ENCODE data around the gene EYA2. TPM values are rescaled to one million over a fixed set of nuclear protein-coding genes. Genes with fewer than 3 reads are reported as not detected.

Gene EYA2
- polyA plus RNA-seq, 12 donors, result 1.6 to 4.4 (median 2.4) TPM; not detected in 2

- no peak for DNase-seq
Measured at GRCh38 chr20:46977909-46978588, 83.4 kb downstream of the EYA2 start.

GRCh38 chr20:46978951-46979491, 84.4 kb downstream of the EYA2 start:
- no peak for DNase-seq

- DNase-seq, result no peak
Measured at GRCh38 chr20:46979603-46980241, 85.1 kb downstream of the EYA2 start.

DNA sequence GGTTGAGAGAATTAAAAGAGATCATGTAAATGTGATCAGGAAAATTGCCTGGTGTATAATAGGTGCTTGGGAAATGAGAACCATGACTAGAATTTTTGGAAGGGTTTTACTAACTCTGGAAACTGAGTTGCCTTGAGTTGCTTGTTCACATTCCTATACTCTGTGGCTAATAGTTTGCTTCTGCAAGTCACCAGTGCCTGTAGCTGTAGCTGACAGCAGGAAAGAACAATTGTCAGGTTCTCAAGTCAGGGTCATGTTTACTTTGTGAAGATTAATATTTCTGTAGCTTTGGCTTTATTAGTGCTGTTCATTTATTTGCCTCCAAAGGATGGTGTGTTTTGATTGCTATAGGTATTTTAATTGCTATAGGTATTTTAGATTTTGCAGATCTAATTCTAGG, 86.5 kb downstream of the EYA2 start:
- DNase-seq, result no peak

DNA sequence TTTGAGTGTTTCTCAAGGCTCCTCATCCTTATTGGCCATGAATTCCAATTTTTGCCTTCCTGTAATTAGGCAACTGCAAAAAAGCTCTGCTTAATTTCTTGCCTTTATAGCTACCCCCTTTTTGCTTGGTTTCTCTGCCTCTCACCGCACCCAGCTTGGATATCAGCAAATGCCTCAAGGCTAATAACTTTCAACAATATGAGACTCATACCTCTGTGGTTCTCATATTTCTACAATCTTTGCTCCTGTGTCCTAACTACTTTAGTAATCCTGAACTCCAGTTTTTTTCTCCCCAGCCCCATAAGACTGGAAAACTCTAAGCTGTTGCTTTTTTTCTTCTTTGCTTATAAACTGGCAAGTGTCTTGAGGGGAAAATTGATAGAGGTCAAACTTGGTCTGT, 88.8 kb downstream of the EYA2 start:
- no peak for DNase-seq

DNA sequence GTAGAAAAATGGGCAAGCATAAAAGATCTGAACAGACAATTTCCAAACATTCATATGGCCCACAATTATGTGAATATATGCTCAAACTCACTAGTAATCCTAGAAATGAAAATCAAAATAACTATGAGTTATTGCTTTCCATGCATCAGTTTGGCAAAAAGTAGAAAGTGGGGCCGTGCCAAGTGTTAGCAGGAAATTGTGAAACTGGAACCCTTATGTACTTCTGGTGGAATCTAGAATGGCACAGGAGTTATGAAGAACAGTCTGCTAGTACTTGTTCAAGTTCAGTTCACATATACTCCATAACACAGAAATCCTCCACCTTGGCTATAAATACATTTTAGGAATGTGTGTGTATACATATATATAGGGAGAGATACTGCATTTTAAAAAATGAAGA, 89.8 kb downstream of the EYA2 start:
- DNase-seq, result no peak

GRCh38 chr20:46985250-46985649, 90.6 kb downstream of the EYA2 start:
- no peak for DNase-seq

DNA sequence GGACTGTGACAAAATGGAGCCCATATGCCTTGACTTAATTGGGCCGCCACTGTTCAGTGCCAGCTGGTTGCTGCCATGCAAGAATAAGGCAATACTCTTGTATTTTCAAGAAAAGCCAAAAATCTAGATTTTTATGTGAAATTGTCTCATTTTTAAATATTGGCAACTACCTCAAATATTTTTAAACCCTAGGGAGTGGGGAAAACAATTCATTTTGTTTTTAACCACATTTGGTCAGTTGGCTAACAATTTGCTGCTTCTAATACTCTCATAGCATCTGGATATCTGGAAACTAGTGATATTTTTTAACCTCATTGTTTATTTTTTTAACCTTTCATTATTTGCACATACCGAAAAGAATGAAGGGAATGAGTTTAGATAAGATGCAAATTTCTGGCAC, 91.0 kb downstream of the EYA2 start:
- DNase-seq, result no peak

GRCh38 chr20:46987001-46987400, 92.4 kb downstream of the EYA2 start:
- DNase-seq, result no peak

- no peak for DNase-seq
Measured at GRCh38 chr20:46990017-46990595, 95.5 kb downstream of the EYA2 start.

- DNase-seq, result no peak
Measured at GRCh38 chr20:46990596-46991104, 96.0 kb downstream of the EYA2 start.

- no peak for DNase-seq
Measured at GRCh38 chr20:46991168-46991567, 96.5 kb downstream of the EYA2 start.

- no peak for DNase-seq
Measured at GRCh38 chr20:46991880-46992639, 97.4 kb downstream of the EYA2 start.

DNA sequence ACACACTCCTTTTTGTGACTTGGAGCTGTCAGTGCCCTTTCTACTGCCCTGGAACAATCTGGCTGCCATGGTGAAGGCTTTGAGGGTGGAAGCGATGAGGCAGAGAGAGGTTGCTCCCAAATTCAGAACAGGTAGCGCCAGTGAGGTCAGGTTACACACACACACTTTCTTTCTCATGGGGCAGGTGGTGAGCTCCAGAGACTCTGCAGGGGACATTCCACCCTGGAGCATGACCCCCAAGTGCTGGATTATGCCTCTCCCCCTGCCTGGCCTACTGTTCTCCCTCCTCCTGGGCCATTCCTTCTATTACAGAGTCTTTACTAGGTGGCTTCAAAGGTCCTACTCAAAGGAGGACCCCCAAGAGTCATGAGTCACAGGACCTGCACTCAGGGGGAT, 98.0 kb downstream of the EYA2 start:
- no peak for DNase-seq

DNA sequence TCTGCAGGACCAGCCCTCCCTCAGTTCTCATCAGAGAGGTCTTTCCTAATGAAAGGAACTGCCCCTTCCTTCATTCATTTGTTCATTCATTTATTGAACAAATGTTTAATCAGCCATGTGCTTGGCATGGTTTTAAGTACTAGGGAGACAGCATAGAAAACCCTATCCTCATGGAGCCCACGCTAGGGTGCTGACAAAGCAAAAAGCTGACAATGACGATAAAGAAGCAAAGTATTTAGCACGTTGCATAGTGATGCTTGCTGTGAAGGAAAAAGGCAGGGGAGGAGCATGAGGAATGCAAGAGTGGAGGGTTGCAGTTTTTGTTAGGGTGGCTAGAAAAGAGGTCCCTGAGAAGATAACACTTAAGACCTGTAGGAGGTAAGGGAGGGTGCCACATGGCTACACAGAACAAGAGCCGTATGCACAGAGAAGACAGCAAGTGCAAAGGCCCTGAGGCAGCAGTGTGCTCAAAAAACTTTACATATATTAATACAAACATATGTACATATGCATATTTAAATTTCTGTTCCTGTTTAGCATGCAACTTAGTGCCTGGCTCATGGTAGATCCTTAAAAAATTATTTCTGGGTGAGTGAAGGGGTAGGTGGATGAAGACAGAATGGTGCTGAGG, 98.9 kb downstream of the EYA2 start:
- DNase-seq, result no peak

DNA sequence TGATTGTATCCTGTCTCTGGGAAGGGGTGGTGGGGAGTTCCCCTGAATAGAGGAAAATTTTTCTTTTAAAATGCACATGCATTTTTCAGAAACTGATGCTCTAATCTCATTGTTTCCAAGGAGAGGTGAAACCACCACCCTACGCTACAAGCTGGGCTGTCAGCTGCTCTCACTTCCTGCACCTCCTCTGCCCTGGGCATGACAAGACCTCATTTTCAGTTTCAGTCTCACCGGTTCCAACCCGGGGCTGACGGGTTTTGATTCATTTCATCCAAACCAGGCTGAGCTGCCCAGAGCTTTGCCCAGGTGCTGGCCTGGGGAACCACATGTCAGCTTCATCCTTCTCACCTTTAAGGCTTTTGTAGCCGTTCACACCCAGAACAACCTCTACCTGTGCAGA, 99.7 kb downstream of the EYA2 start:
- no peak for DNase-seq

DNA sequence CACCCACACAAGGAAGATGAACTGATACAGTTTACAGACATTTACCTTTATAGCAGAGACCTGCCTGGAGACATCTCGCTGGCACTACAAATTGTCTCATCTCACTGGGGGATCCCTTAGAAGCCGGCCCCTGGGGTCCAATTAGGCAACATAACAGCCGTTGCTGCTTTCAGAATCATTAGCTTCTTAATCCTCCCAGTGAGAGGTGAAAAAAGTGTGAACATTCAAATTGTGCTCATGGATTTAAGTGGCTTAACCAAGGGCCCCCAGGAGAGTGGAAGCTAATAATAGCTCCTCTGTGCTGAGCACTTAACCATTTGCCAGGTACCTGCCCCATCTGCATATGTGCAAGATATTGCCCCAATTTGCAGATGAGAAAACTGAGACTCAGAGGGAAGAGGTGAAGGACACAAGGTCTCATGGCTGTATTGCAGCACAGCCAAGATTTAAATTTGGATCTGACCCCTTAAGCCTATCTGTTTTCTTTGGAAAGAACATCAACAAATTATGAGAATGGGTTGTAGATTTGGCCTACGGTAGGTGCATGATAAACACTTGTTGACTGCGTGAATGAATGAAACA, 101.0 kb downstream of the EYA2 start:
- no peak for DNase-seq

DNA sequence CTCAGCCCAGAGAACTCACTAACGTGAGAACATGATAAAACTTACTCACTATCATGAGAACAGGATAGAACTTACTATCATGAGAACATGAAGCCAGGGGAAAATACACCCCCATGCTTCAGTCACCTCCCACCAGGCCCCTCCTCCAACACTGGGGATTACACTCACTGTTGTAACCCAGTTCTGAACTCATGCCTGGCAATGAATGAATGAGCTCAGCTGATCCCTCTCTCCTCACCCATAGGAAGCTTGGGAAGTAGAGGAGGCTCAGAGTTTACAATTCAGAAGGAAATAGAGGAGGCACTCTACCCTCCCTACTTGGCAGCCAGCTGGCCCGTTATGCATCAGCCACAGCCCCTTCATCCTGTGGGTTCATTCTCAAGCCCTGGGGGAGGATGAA, 102.5 kb downstream of the EYA2 start:
- no peak for DNase-seq

DNA sequence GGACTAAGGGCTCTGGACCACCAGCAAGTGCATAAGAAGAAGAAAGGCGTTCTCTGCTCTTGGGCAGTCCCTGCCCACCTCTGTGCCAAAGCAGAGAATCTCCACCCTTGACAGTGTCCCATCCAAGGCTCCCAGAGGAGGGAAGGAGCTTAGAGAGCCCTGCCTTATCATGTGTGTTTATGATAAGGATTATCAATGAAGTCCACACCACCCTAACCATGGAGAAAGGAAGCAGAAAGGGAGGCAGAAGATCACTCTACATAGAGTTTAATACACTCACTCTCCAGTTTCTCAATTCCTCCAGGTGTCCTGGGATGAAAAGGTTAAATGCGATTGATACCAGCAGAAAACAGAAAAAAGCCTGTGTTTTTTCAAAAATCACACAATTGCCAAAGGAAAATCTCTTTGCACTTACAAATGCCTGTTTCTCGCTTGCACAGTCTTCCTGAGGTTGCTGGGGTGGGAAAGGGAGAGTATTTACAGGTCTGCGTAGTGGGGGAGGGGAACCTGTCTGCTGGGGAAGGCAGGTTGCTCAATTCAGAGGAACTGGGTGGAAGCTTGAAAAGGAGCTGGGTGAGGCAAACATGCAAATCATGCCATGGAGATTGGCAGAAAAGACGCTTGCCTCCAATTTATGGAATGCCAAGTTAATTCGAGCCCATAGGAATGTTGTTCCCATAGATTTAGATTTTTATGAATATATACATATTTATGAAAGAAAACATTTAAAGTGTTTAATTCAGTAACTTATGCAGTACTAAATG, 104.0 kb downstream of the EYA2 start:
- no peak for DNase-seq

DNA sequence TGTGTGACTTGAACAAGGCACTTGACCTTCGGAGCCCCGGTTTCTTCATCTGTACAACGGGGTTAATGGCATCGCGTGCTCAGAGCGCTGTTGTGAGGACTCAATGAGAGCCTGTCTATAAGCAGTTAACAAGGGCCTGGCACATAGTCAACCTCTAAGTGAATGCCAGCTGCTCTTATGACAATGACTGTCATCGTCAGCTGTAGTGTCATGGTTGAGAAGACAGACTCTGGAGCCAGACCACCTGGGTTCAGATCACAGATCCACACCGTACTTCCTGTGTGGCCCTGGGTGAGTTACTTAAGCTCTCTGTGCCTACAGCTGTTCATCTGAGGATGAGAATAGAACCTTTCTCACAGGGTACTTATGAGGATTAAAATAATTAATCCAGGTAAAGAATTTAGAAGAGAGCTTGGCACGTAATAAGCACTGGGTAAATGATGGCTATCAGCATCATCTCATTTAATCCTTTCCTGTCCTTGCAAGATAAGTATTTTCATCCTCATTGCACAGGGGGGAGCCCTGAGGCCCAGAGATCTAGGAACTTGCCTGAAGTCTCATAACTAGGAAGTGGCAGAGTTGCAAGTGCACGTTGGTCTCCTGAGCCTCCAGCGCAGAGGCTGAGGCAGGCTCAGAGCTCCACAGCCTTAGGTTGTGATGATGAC, 105.3 kb downstream of the EYA2 start:
- DNase-seq, result no peak

All from muscle of arm (tissue), 12 donors.